Nephron (organoid): ENCODE measurements around the gene ULK4.
A peak's percentile ranks its signal among the peaks of the same experiment; 100 is the strongest.
"Not testable (repeated sequence)": the region's sequence is repeated elsewhere in the genome, so short reads cannot be mapped to it uniquely, and the experiment has no call there.

Source experiments
- H3K27ac Mint-ChIP-seq, 3 experiments: 2 replicates each; pipeline ENCODE4 v1.8.0; 2020; ENCODE audit warnings: mixed read lengths in 3 of 3, mild to moderate bottlenecking in 2 of 3, moderate library complexity in 1 of 3
- H3K27me3 Mint-ChIP-seq: 2 replicates; pipeline ENCODE4 v1.8.0; 2021; ENCODE audit warnings: low read depth, mild to moderate bottlenecking, moderate library complexity, mixed read lengths
- H3K36me3 Mint-ChIP-seq: 2 replicates; pipeline ENCODE4 v1.8.0; 2020; ENCODE audit warnings: low read depth, mixed read lengths
- H3K4me1 Mint-ChIP-seq: 2 replicates; pipeline ENCODE4 v1.8.0; 2020; ENCODE audit warnings: mixed read lengths
- H3K4me3 Mint-ChIP-seq, 3 experiments: 2 replicates each; pipeline ENCODE4 v1.8.0; 2020; ENCODE audit warnings: mild to moderate bottlenecking in 3 of 3, mixed read lengths in 3 of 3, moderate library complexity in 2 of 3
- H3K9me3 Mint-ChIP-seq: 2 replicates; pipeline ENCODE4 v1.8.0; 2020; ENCODE audit warnings: mixed read lengths
- TF ChIP-seq, protein P1 (sequence below), 3 experiments: fragments of 200-600 bp; sonication (generic); IDR thresholded peaks; one replicate each; pipeline ENCODE4 v1.5.0; 2021; ENCODE audit warnings: antibody characterized with exemption in 3 of 3; ENCODE audit not compliant: unreplicated experiment in 3 of 3

The ULK4 gene

DNA sequence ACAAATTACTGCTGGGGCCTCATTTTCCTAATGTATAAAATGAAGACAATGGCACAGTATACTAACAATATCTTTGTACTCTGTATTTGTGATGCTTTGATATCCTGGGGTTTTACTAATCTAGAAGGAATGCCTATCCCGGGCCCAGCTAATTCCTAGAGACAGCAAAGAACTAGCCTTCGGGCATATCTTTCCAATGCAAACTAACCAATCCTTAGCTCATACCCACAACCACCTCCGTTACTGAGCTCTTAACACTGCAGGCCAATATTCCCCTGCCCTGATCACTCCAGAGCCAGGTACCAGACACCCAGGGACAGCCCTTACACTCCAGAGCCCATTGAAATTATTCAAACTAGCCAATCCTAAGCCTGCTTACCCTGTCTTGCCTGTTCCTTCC lies 309.0 kb downstream of the ULK4 start:
- peak overlapping the region; percentile 81 to 89 (median 88) for H3K27ac Mint-ChIP-seq
- peaks cover 7% of the 10 kb centered on the region for H3K9me3 Mint-ChIP-seq
- TF ChIP-seq, protein P1, sequence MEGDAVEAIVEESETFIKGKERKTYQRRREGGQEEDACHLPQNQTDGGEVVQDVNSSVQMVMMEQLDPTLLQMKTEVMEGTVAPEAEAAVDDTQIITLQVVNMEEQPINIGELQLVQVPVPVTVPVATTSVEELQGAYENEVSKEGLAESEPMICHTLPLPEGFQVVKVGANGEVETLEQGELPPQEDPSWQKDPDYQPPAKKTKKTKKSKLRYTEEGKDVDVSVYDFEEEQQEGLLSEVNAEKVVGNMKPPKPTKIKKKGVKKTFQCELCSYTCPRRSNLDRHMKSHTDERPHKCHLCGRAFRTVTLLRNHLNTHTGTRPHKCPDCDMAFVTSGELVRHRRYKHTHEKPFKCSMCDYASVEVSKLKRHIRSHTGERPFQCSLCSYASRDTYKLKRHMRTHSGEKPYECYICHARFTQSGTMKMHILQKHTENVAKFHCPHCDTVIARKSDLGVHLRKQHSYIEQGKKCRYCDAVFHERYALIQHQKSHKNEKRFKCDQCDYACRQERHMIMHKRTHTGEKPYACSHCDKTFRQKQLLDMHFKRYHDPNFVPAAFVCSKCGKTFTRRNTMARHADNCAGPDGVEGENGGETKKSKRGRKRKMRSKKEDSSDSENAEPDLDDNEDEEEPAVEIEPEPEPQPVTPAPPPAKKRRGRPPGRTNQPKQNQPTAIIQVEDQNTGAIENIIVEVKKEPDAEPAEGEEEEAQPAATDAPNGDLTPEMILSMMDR (IDR thresholded peaks at IDR 0.05; ENCODE audit: unreplicated experiment in 3 of 3): no peak
- H3K4me1 Mint-ChIP-seq: peaks cover 22% of the 10 kb centered on the region
- H3K36me3 Mint-ChIP-seq: peaks cover 13% of the 10 kb centered on the region
- no peak overlapping the region for H3K4me3 Mint-ChIP-seq
- H3K27me3 Mint-ChIP-seq: peaks cover 4% of the 10 kb centered on the region

GRCh38 chr3:41652506-41652905 lies 309.4 kb downstream of the ULK4 start:
- peaks cover 7% of the 10 kb centered on the region for H3K9me3 Mint-ChIP-seq
- peaks cover 13% of the 10 kb centered on the region for H3K36me3 Mint-ChIP-seq
- peaks cover 22% of the 10 kb centered on the region for H3K4me1 Mint-ChIP-seq
- peaks cover 4% of the 10 kb centered on the region for H3K27me3 Mint-ChIP-seq
- peak overlapping the region; percentile 74 to 88 (median 81) for H3K27ac Mint-ChIP-seq
- no peak overlapping the region for H3K4me3 Mint-ChIP-seq
- TF ChIP-seq, protein P1 (IDR thresholded peaks at IDR 0.05; ENCODE audit: unreplicated experiment in 3 of 3): no peak

DNA sequence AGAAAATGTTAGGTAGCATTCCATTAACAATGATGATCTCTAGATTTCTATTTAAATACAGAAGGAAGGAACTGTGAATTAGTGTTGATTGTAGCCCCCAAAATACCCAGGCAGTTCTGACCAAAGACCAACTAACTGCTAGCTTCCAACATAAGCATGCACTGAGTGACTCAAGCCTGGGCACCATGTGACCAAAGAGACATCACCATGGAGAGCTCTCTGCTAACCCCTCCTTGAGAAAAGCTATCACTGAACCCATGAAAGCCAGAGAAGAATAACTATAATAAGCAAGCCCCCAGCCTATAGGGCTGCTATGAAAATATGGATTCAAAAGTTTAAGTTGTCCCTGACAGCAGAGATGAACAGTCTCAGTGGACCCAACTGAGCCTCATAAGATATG lies 310.2 kb downstream of the ULK4 start:
- peaks cover 22% of the 10 kb centered on the region for H3K4me1 Mint-ChIP-seq
- TF ChIP-seq, protein P1 (IDR thresholded peaks at IDR 0.05; ENCODE audit: unreplicated experiment in 3 of 3): no peak
- H3K27ac Mint-ChIP-seq: peak overlapping the region in 1 of 3 experiments; percentile 8
- H3K27me3 Mint-ChIP-seq: peaks cover 4% of the 10 kb centered on the region
- peaks cover 9% of the 10 kb centered on the region for H3K9me3 Mint-ChIP-seq
- H3K36me3 Mint-ChIP-seq: peaks cover 13% of the 10 kb centered on the region
- H3K4me3 Mint-ChIP-seq: no peak overlapping the region

- H3K27ac Mint-ChIP-seq: no peak overlapping the region
- H3K36me3 Mint-ChIP-seq: peaks cover 16% of the 10 kb centered on the region
- TF ChIP-seq, protein P1 (IDR thresholded peaks at IDR 0.05; ENCODE audit: unreplicated experiment in 3 of 3): no peak
- H3K4me3 Mint-ChIP-seq: no peak overlapping the region
- H3K27me3 Mint-ChIP-seq: peaks cover 4% of the 10 kb centered on the region
- peaks cover 22% of the 10 kb centered on the region for H3K4me1 Mint-ChIP-seq
- peaks cover 16% of the 10 kb centered on the region for H3K9me3 Mint-ChIP-seq
Observed at GRCh38 chr3:41650406-41650805, 311.5 kb downstream of the ULK4 start.

DNA sequence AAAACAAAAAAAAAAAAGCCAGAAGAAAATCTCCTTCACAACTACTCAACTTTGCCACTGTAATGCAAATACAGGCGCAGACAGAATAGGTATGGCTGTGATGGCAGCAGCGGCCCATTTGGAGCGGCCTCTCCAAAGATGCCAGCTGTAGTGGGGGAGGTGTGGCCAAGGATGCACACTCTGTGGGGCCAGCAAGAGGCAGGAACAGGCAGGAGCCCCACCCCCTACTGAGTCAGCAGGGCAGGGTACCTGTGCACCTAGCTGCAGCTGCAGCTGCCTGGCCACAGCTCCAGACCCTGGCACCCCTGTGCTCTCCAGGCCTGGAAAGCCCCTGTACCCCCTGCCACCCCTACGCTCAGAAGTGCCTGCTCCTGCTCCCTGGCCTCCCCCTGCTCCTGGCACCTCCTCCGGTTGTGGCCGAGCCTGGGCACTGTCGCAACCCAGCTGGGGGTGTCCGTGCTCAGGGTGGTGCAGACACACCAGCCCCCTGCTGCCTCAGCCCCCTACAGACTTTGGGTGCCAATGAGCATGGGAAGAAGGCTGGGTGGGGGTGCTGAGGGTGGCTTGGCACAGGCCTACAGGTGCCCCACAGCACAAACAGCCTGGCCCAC lies 312.7 kb downstream of the ULK4 start:
- TF ChIP-seq, protein P1 (IDR thresholded peaks at IDR 0.05; ENCODE audit: unreplicated experiment in 3 of 3): no peak
- H3K9me3 Mint-ChIP-seq: peaks cover 16% of the 10 kb centered on the region
- H3K27me3 Mint-ChIP-seq: peaks cover 4% of the 10 kb centered on the region
- H3K4me1 Mint-ChIP-seq: peaks cover 22% of the 10 kb centered on the region
- no peak overlapping the region for H3K4me3 Mint-ChIP-seq
- no peak overlapping the region for H3K27ac Mint-ChIP-seq
- peaks cover 16% of the 10 kb centered on the region for H3K36me3 Mint-ChIP-seq

DNA sequence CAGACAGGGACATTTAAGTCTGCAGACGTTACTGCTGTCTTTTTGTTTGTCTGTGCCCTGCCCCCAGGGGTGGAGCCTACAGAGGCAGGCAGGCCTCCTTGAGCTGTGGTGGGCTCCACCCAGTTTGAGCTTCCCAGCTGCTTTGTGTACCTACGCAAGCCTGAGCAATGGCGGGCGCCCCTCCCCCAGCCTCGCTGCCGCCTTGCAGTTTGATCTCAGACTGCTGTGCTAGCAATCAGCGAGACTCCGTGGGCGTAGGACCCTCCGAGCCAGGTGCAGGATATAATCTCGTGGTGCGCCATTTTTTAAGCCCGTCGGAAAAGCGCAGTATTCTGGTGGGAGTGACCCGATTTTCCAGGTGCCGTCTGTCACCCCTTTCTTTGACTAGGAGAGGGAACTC lies 314.2 kb downstream of the ULK4 start:
- H3K36me3 Mint-ChIP-seq: peaks cover 16% of the 10 kb centered on the region
- not testable (repeated sequence) for H3K4me1 Mint-ChIP-seq, H3K4me3 Mint-ChIP-seq, H3K27ac Mint-ChIP-seq, H3K27me3 Mint-ChIP-seq
- peaks cover 16% of the 10 kb centered on the region for H3K9me3 Mint-ChIP-seq
